ENCODE measurements around the gene GALNT12. TPM values are rescaled to one million over a fixed set of nuclear protein-coding genes. Genes with fewer than 3 reads are reported as not detected.

The GALNT12 gene
- total RNA-seq, 1 donor from 2014 or later: 2.6 TPM

DNA sequence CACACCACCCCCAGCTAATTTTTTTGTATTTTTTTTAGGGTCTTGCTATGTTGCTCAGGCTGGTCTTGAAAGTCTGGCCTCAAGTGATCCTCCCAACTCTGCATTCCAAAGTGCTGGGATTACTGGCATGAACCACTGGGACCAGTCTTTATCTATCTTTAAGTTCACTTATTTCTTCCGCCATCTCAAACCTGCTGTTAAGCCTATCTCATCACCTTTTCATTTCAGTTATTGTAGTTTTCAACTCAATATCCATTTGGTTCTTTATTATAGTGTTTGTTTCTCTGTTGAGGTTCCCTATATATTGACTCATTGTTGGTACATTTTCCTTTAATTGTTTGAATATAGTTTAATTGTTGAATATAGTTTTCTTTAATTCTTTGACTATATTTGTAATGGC is 48.1 kb downstream of the GALNT12 start:
- no peaks in the 10 kb centered on the region for H3K27me3 ChIP-seq (ENCODE audit: control insufficient read depth, insufficient read depth, low read length)
- H3K4me3 ChIP-seq (ENCODE audit: low read depth, low read length): no peak overlapping the region
- DNase-seq (ENCODE audit: low read depth): no peak
- no peak for TF ChIP-seq CTCF (IDR thresholded peaks at IDR 0.05; ENCODE audit: insufficient read depth, low read length, severe bottlenecking)
- H3K36me3 ChIP-seq (ENCODE audit: control insufficient read depth, insufficient read depth, low read length): no peaks in the 10 kb centered on the region
- no peak for FAIRE-seq

GRCh38 chr9:98856982-98857381 is 49.5 kb downstream of the GALNT12 start:
- no peaks in the 10 kb centered on the region for H3K27me3 ChIP-seq (ENCODE audit: control insufficient read depth, insufficient read depth, low read length)
- no peak for TF ChIP-seq CTCF (IDR thresholded peaks at IDR 0.05; ENCODE audit: insufficient read depth, low read length, severe bottlenecking)
- no peaks in the 10 kb centered on the region for H3K36me3 ChIP-seq (ENCODE audit: control insufficient read depth, insufficient read depth, low read length)
- DNase-seq (ENCODE audit: low read depth): no peak
- no peak overlapping the region for H3K4me3 ChIP-seq (ENCODE audit: low read depth, low read length)
- FAIRE-seq: no peak

- DNase-seq (ENCODE audit: low read depth) (no peak), FAIRE-seq (no peak)
- H3K4me3 ChIP-seq (ENCODE audit: low read depth, low read length): no peak overlapping the region
- H3K27me3 ChIP-seq (ENCODE audit: control insufficient read depth, insufficient read depth, low read length): peaks cover 2% of the 10 kb centered on the region
- no peak for TF ChIP-seq CTCF (IDR thresholded peaks at IDR 0.05; ENCODE audit: insufficient read depth, low read length, severe bottlenecking)
- H3K36me3 ChIP-seq (ENCODE audit: control insufficient read depth, insufficient read depth, low read length): no peaks in the 10 kb centered on the region
Measured at GRCh38 chr9:98859941-98860340, 52.5 kb downstream of the GALNT12 start.

DNA sequence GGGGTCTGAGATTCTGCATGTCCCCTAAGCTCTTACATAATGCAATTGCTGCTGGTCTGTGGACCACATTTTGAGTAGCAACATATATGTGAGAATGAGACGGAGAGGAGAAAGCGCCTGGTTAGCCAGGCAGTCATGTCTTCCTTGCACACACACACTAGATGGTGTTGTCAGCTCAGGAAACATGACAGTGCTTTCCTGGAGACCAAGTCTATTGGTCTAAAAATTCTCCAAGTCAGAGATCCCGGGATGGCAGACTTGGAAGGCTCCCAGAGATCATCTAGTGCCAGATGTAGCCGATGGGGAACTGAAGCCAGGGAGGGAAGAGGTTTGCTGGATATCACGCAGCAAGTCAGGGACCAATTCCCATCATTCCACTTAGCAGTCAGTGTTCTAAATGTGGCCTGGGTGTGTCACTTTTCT is 53.4 kb downstream of the GALNT12 start:
- FAIRE-seq: no peak
- no peak overlapping the region for H3K4me3 ChIP-seq (ENCODE audit: low read depth, low read length)
- peaks cover 2% of the 10 kb centered on the region for H3K27me3 ChIP-seq (ENCODE audit: control insufficient read depth, insufficient read depth, low read length)
- no peaks in the 10 kb centered on the region for H3K36me3 ChIP-seq (ENCODE audit: control insufficient read depth, insufficient read depth, low read length)
- TF ChIP-seq CTCF (IDR thresholded peaks at IDR 0.05; ENCODE audit: insufficient read depth, low read length, severe bottlenecking): peak; percentile 4
- peak; percentile 36 for DNase-seq (ENCODE audit: low read depth)

GRCh38 chr9:98861781-98862504 is 54.5 kb downstream of the GALNT12 start:
- FAIRE-seq (no peak), DNase-seq (ENCODE audit: low read depth) (peak; percentile 15)
- no peak overlapping the region for H3K4me3 ChIP-seq (ENCODE audit: low read depth, low read length)
- H3K36me3 ChIP-seq (ENCODE audit: control insufficient read depth, insufficient read depth, low read length): no peaks in the 10 kb centered on the region
- peaks cover 2% of the 10 kb centered on the region for H3K27me3 ChIP-seq (ENCODE audit: control insufficient read depth, insufficient read depth, low read length)
- no peak for TF ChIP-seq CTCF (IDR thresholded peaks at IDR 0.05; ENCODE audit: insufficient read depth, low read length, severe bottlenecking)

- peaks cover 2% of the 10 kb centered on the region for H3K27me3 ChIP-seq (ENCODE audit: control insufficient read depth, insufficient read depth, low read length)
- DNase-seq (ENCODE audit: low read depth) (no peak), FAIRE-seq (no peak)
- H3K36me3 ChIP-seq (ENCODE audit: control insufficient read depth, insufficient read depth, low read length): no peaks in the 10 kb centered on the region
- no peak for TF ChIP-seq CTCF (IDR thresholded peaks at IDR 0.05; ENCODE audit: insufficient read depth, low read length, severe bottlenecking)
- no peak overlapping the region for H3K4me3 ChIP-seq (ENCODE audit: low read depth, low read length)
Measured at GRCh38 chr9:98862936-98863335, 55.5 kb downstream of the GALNT12 start.
